Testis (tissue), 2 donors: ENCODE data around the gene RNF217.

ENCODE experiments used
- POLR2A ChIP-seq: fragments of 450-650 bp; IDR thresholded peaks from one replicate; pipeline ENCODE4 v1.6.1; 2017; ENCODE audit warnings: antibody characterized with exemption, mild to moderate bottlenecking, moderate library complexity
- TF ChIP-seq, protein P1 (sequence below), 3 experiments: fragments of 450-650 bp in 2 of 3; fragments of 200-600 bp in 1 of 3; sonication (generic) in 1 of 3; IDR thresholded peaks; one replicate each; pipeline ENCODE4 v1.5.1; 2016 to 2019; ENCODE audit warnings: antibody characterized with exemption in 3 of 3, mild to moderate bottlenecking in 2 of 3, moderate library complexity in 1 of 3

- TF ChIP-seq, protein P1, sequence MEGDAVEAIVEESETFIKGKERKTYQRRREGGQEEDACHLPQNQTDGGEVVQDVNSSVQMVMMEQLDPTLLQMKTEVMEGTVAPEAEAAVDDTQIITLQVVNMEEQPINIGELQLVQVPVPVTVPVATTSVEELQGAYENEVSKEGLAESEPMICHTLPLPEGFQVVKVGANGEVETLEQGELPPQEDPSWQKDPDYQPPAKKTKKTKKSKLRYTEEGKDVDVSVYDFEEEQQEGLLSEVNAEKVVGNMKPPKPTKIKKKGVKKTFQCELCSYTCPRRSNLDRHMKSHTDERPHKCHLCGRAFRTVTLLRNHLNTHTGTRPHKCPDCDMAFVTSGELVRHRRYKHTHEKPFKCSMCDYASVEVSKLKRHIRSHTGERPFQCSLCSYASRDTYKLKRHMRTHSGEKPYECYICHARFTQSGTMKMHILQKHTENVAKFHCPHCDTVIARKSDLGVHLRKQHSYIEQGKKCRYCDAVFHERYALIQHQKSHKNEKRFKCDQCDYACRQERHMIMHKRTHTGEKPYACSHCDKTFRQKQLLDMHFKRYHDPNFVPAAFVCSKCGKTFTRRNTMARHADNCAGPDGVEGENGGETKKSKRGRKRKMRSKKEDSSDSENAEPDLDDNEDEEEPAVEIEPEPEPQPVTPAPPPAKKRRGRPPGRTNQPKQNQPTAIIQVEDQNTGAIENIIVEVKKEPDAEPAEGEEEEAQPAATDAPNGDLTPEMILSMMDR (IDR thresholded peaks at IDR 0.05) = no peak
- no peak for TF ChIP-seq POLR2A
These were observed 147.8 kb downstream of the RNF217 start for GRCh38 chr6:125110056-125110455.
